OCI-LY1 (cell line): ENCODE results near the gene PSME1.

ENCODE experiments used
- H2AFZ ChIP-seq: fragments of 200-600 bp; sonication (generic), shearing (Covaris generic); 2 replicates; pipeline ENCODE4 v1.6.0; 2014; ENCODE audit warnings: antibody characterized with exemption, mild to moderate bottlenecking, low read length
- H3F3A ChIP-seq: fragments of 200-600 bp; sonication (generic), shearing (Covaris generic); 2 replicates; pipeline ENCODE4 v1.6.0; 2014; ENCODE audit warnings: mild to moderate bottlenecking, antibody characterized with exemption, low read length, moderate library complexity; ENCODE audit not compliant: insufficient read depth
- H3K27ac ChIP-seq: fragments of 200-600 bp; sonication (generic); 2 replicates; pipeline ENCODE4 v1.5.1; 2014; ENCODE audit warnings: low read length, mixed run types, mild to moderate bottlenecking, low read depth; ENCODE audit not compliant: poor library complexity, severe bottlenecking
- H3K27me3 ChIP-seq: fragments of 200-600 bp; sonication (generic); 2 replicates; pipeline ENCODE4 v1.6.0; 2014; ENCODE audit warnings: antibody characterized with exemption, mild to moderate bottlenecking, low read length, moderate library complexity; ENCODE audit not compliant: insufficient read depth
- H3K36me3 ChIP-seq: fragments of 200-600 bp; sonication (generic); 2 replicates; pipeline ENCODE4 v1.6.1; 2014; ENCODE audit warnings: mild to moderate bottlenecking, antibody characterized with exemption, low read length, moderate library complexity, mixed read lengths; ENCODE audit not compliant: insufficient read depth
- H3K4me1 ChIP-seq: fragments of 200-600 bp; sonication (generic); 2 replicates; pipeline ENCODE4 v1.5.1; 2014; ENCODE audit warnings: mild to moderate bottlenecking, low read length, moderate library complexity; ENCODE audit not compliant: insufficient read depth, severe bottlenecking
- H3K4me2 ChIP-seq: fragments of 200-600 bp; sonication (generic), shearing (Covaris generic); 2 replicates; pipeline ENCODE4 v1.6.1; 2014; ENCODE audit warnings: low read length
- H3K4me3 ChIP-seq: fragments of 200-600 bp; sonication (generic); 2 replicates; pipeline ENCODE4 v1.5.1; 2014; ENCODE audit warnings: low read length, low read depth, mild to moderate bottlenecking, mixed read lengths; ENCODE audit not compliant: poor library complexity, severe bottlenecking
- H3K79me2 ChIP-seq: fragments of 200-600 bp; shearing (Covaris generic); 2 replicates; pipeline ENCODE4 v1.6.1; 2016; ENCODE audit warnings: mixed run types, low read length, mixed read lengths; ENCODE audit not compliant: insufficient read depth
- H3K9ac ChIP-seq: fragments of 200-600 bp; sonication (generic), shearing (Covaris generic); 2 replicates; pipeline ENCODE4 v1.6.1; 2014; ENCODE audit warnings: mild to moderate bottlenecking, low read length, mixed read lengths
- H3K9me2 ChIP-seq: fragments of 200-600 bp; sonication (generic), shearing (Covaris generic); 2 replicates; pipeline ENCODE4 v1.6.1; 2014; ENCODE audit warnings: low read depth, mild to moderate bottlenecking, low read length, mixed read lengths
- H3K9me3 ChIP-seq: fragments of 200-600 bp; shearing (Covaris generic); 2 replicates; pipeline ENCODE4 v1.6.1; 2014; ENCODE audit warnings: low read length, mixed read lengths
- H4K20me1 ChIP-seq: fragments of 200-600 bp; sonication (generic), shearing (Covaris generic); 2 replicates; pipeline ENCODE4 v1.6.0; 2016; ENCODE audit warnings: mild to moderate bottlenecking, low read length; ENCODE audit not compliant: insufficient read depth
- EZH2 ChIP-seq: fragments of 200-600 bp; sonication (generic), shearing (Covaris generic); IDR thresholded peaks from 2 replicates; pipeline ENCODE4 v1.8.0; 2017; ENCODE audit warnings: borderline replicate concordance, mixed run types, mild to moderate bottlenecking, antibody characterized with exemption, low read length, moderate library complexity, mixed read lengths
- TF ChIP-seq, protein P1 (sequence below): fragments of 200-600 bp; sonication (generic), shearing (Covaris generic); IDR thresholded peaks from 2 replicates; pipeline ENCODE4 v1.5.1; 2017; ENCODE audit warnings: mild to moderate bottlenecking, antibody characterized with exemption, low read length, moderate library complexity, mixed read lengths

PSME1 gene

DNA sequence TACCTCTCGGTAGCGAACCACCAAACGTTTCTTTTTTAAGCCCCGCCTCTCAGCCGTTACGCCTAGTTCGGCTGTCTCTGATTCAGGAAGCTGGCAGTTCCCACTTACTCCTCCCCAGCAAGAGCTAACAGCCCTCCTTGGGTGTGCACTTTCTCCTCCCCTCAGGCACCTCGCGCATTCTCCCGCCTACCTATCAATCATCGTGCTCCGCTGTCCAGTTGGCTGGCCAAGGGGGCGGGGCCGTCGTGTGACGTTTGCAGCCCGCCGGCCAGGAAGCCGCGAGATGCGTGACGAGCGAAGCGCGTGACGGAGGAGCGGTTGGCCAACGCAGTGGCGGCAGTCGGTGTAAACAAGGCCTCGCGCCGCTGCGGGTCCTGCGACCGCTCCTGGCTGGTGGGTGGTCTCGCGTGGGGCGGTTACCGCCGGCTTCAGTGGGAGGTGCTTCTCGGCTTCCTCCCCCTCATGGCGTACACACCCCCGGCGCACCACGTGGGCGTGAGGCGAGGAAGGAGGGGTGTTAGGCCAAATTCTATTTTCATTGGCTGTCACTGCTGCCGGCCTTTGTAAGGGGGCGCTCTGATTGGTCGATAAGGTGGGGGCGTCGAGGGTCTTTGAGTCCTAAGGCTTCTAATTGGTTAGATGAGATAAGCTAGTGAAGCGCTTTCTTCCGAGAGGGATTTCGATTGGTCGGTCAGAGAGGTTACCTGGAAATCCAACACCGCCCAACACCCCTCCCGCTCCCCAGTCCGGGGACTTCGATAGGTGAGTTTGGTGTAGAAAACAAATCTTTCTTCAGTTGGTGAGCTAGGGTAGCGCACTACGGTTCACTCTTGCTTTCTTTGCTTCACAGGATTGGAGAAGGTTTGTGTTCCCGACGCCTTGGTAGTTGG, 21.2 kb upstream of the PSME1 start, which contains the start of the genes DCAF11 and NRL:
TSS of gene DCAF11 (plus strand) at position 246 of the 890 bp plus-strand sequence. CDS start 818 bp downstream, outside the sequence.
TSS of gene NRL (minus strand) at position 418 of the 890 bp plus-strand sequence. CDS start 32,101 bp downstream, outside the sequence.
- Histone ChIP-seq H3K4me2 (peak within 1 kb of the TSS; percentile 93), H2AFZ (no peak within 1 kb of the TSS), H3K9ac (peak within 1 kb of the TSS; percentile 90), H3K4me3 (peak within 1 kb of the TSS; percentile 76), H3K79me2 (peaks cover 4% of the 10 kb centered on the region; the same call in 1 of the 2 replicates), H3K9me2 (no peaks in the 10 kb centered on the region), H3K27me3 (no peaks in the 10 kb centered on the region), H4K20me1 (no peaks in the 10 kb centered on the region), H3F3A (no peaks in the 10 kb centered on the region), H3K27ac (peak within 1 kb of the TSS; percentile 90), H3K9me3 (no peaks in the 10 kb centered on the region), H3K36me3 (peaks cover 35% of the 10 kb centered on the region), H3K4me1 (peaks cover 18% of the 10 kb centered on the region)
- TF ChIP-seq EZH2, result no peak

DNA sequence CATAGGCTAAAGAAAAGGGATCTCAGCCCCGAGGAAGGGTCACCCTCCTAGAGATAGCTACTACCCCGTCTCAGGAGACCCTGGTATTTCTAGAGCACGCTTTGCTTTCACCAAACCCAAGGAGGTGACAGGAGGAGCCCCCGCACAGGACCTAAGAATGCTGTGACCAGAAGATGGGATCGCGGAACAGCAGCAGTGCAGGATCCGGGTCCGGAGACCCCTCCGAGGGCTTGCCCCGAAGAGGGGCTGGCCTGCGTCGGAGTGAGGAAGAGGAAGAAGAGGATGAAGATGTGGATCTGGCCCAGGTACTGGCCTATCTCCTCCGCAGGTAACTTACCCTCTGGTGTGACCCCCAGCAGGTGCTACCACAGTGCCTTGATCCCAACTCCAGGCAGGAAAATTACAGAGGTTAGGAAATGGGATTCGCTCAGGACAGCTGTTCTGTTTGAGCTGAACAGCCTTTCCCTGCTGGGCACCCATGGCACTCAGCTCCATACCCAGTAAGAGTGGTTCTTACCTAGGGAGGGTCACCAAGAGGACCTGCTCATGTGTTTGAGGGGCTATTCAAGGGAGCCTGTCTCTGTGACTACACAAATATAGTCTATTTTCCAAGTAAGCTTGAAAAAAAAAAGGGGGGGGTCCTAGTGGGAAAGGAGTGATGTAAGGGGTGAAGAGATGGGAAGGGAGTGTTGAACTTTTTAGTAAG, 20.4 kb upstream of the PSME1 start:
- H4K20me1 ChIP-seq, result no peaks in the 10 kb centered on the region
- no peaks in the 10 kb centered on the region for H3K27me3 ChIP-seq
- H3K4me1 ChIP-seq, result peaks cover 18% of the 10 kb centered on the region
- no peak for TF ChIP-seq EZH2
- TF ChIP-seq, protein P1, sequence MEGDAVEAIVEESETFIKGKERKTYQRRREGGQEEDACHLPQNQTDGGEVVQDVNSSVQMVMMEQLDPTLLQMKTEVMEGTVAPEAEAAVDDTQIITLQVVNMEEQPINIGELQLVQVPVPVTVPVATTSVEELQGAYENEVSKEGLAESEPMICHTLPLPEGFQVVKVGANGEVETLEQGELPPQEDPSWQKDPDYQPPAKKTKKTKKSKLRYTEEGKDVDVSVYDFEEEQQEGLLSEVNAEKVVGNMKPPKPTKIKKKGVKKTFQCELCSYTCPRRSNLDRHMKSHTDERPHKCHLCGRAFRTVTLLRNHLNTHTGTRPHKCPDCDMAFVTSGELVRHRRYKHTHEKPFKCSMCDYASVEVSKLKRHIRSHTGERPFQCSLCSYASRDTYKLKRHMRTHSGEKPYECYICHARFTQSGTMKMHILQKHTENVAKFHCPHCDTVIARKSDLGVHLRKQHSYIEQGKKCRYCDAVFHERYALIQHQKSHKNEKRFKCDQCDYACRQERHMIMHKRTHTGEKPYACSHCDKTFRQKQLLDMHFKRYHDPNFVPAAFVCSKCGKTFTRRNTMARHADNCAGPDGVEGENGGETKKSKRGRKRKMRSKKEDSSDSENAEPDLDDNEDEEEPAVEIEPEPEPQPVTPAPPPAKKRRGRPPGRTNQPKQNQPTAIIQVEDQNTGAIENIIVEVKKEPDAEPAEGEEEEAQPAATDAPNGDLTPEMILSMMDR, result no peak
- peaks cover 4% of the 10 kb centered on the region; the same call in 1 of the 2 replicates for H3K79me2 ChIP-seq
- peak overlapping the region; percentile 26 for H3K27ac ChIP-seq
- no peak overlapping the region for H2AFZ ChIP-seq
- H3K4me3 ChIP-seq, result peak overlapping the region; percentile 76
- H3K36me3 ChIP-seq, result peaks cover 38% of the 10 kb centered on the region
- H3K9me2 ChIP-seq, result no peaks in the 10 kb centered on the region
- H3K9me3 ChIP-seq, result no peaks in the 10 kb centered on the region
- H3K9ac ChIP-seq, result peak overlapping the region; percentile 90
- peak overlapping the region; percentile 93 for H3K4me2 ChIP-seq
- no peaks in the 10 kb centered on the region for H3F3A ChIP-seq

DNA sequence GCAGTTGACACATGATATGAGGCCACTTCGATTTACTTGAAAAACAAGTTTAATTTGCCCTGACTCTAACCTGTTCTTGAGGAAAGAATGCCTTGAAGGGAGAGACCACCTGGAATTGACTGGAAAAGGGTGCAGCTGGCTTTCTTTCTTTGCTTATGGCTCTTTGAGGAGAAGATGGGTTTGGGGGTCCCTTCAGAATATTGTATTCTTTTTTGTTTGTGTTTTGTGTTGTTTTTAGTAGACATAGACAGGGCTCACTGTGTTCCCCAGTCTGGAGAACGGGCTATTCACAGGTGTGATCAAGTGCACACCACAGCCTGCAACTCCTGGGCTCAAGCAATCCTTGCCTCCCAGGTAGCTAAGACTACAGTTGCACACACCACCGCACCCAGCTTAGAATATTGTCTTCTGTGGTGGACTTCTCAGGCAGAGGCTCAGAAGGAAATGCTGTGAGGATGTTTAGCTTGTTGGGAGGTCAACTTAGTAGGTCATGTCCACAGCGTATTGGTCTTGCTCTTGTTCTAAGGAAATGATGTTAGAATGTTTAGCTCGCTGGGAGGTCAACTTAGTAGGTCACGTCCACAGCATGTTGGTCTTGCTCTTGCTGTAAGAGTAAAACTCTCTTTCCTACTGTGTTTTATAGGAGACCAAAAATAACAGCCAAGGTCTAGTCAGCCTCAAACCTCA, 19.7 kb upstream of the PSME1 start:
- peak overlapping the region; percentile 76 for H3K4me3 ChIP-seq
- H3K9me2 ChIP-seq, result no peaks in the 10 kb centered on the region
- no peak for TF ChIP-seq EZH2
- TF ChIP-seq, protein P1, result no peak
- H2AFZ ChIP-seq, result no peak overlapping the region
- H3K27me3 ChIP-seq, result no peaks in the 10 kb centered on the region
- H3K36me3 ChIP-seq, result peaks cover 45% of the 10 kb centered on the region
- no peak overlapping the region for H3K27ac ChIP-seq
- peaks cover 4% of the 10 kb centered on the region; the same call in 1 of the 2 replicates for H3K79me2 ChIP-seq
- H3K9me3 ChIP-seq, result no peaks in the 10 kb centered on the region
- peaks cover 18% of the 10 kb centered on the region for H3K4me1 ChIP-seq
- no peaks in the 10 kb centered on the region for H4K20me1 ChIP-seq
- peak overlapping the region; percentile 90; the same call in 1 of the 2 replicates for H3K9ac ChIP-seq
- H3F3A ChIP-seq, result no peaks in the 10 kb centered on the region
- peak overlapping the region; percentile 93 for H3K4me2 ChIP-seq
